Ishikawa (cell line): ENCODE data around the gene TANK.
A peak's percentile ranks its signal among the peaks of the same experiment; 100 is the strongest.

Experiments
- CEBPB ChIP-seq: IDR thresholded peaks from 2 replicates; pipeline ENCODE4 v1.6.1; 2012
- CREB1 ChIP-seq: IDR thresholded peaks from 2 replicates; pipeline ENCODE4 v1.6.1; 2012; ENCODE audit warnings: low read depth
- EGR1 ChIP-seq: IDR thresholded peaks from 2 replicates; pipeline ENCODE4 v1.6.1; 2012
- EP300 ChIP-seq: IDR thresholded peaks from 2 replicates; pipeline ENCODE4 v1.6.1; 2012; ENCODE audit warnings: borderline replicate concordance
- FOXM1 ChIP-seq: IDR thresholded peaks from 2 replicates; pipeline ENCODE4 v1.6.1; 2012; ENCODE audit warnings: low read depth, borderline replicate concordance
- MAX ChIP-seq: IDR thresholded peaks from 2 replicates; pipeline ENCODE4 v1.6.1; 2012
- NFIC ChIP-seq: IDR thresholded peaks from 2 replicates; pipeline ENCODE4 v1.6.1; 2012
- RAD21 ChIP-seq: IDR thresholded peaks from 2 replicates; pipeline ENCODE4 v1.6.1; 2012; ENCODE audit warnings: low read depth
- REST ChIP-seq: IDR thresholded peaks from 2 replicates; pipeline ENCODE4 v1.6.1; 2012; ENCODE audit warnings: low read depth, mild to moderate bottlenecking
- TAF1 ChIP-seq: IDR thresholded peaks from 2 replicates; pipeline ENCODE4 v1.6.1; 2012; ENCODE audit warnings: low read depth, mild to moderate bottlenecking
- TCF12 ChIP-seq: IDR thresholded peaks from 2 replicates; pipeline ENCODE4 v1.6.1; 2012; ENCODE audit warnings: low read depth
- TEAD4 ChIP-seq: IDR thresholded peaks from 2 replicates; pipeline ENCODE4 v1.6.1; 2012
- USF1 ChIP-seq: IDR thresholded peaks from 2 replicates; pipeline ENCODE4 v1.6.1; 2012
- YY1 ChIP-seq: IDR thresholded peaks from 2 replicates; pipeline ENCODE4 v1.6.1; 2012; ENCODE audit warnings: low read depth
- ZBTB7A ChIP-seq: IDR thresholded peaks from 2 replicates; pipeline ENCODE4 v1.6.1; 2012; ENCODE audit warnings: low read depth

Gene TANK

GRCh38 chr2:161173541-161174194 lies 13.4 kb downstream of the TANK start:
- no peak for TF ChIP-seq FOXM1
- TF ChIP-seq USF1: 0 out of 2 replicates have a peak, but pooled peaks have one; percentile 26

- TF ChIP-seq EP300 (no peak), USF1 (no peak), REST (no peak), MAX (no peak), TEAD4 (no peak), CREB1 (no peak), FOXM1 (no peak), TAF1 (no peak)
These were observed 17.7 kb downstream of the TANK start for GRCh38 chr2:161177969-161178368.

GRCh38 chr2:161178756-161179155 lies 18.5 kb downstream of the TANK start:
- no peak for TF ChIP-seq ZBTB7A
- no peak for TF ChIP-seq YY1
- TF ChIP-seq CEBPB: no peak
- no peak for TF ChIP-seq TCF12
- TF ChIP-seq TAF1: no peak
- no peak for TF ChIP-seq EGR1
- TF ChIP-seq CREB1: no peak
- no peak for TF ChIP-seq REST
- TF ChIP-seq TEAD4: no peak
- no peak for TF ChIP-seq EP300
- TF ChIP-seq FOXM1: no peak
- no peak for TF ChIP-seq MAX
- no peak for TF ChIP-seq NFIC
- TF ChIP-seq USF1: no peak

GRCh38 chr2:161190050-161190449 lies 29.8 kb downstream of the TANK start:
- no peak for TF ChIP-seq EGR1
- no peak for TF ChIP-seq NFIC
- TF ChIP-seq MAX: no peak
- no peak for TF ChIP-seq RAD21
- TF ChIP-seq FOXM1: no peak
- TF ChIP-seq CREB1: no peak
- TF ChIP-seq EP300: no peak
- TF ChIP-seq TAF1: no peak
- TF ChIP-seq TEAD4: no peak

GRCh38 chr2:161199912-161200701 lies 39.9 kb downstream of the TANK start:
- TF ChIP-seq RAD21 (no peak), NFIC (no peak), CREB1 (no peak), YY1 (no peak), TEAD4 (no peak), USF1 (no peak), EGR1 (no peak), MAX (no peak), TAF1 (no peak), TCF12 (no peak), CEBPB (no peak), FOXM1 (no peak), ZBTB7A (no peak)
